Loucy (cell line): ENCODE results near the gene WASL.
A peak's percentile ranks its signal among the peaks of the same experiment; 100 is the strongest.

Source experiments
- H2AFZ ChIP-seq: fragments of 200-600 bp; sonication (generic); 2 replicates; pipeline ENCODE4 v1.6.0; 2016; ENCODE audit warnings: antibody characterized with exemption, mild to moderate bottlenecking, low read length, moderate library complexity
- H3F3A ChIP-seq: fragments of 200-600 bp; 2 replicates; pipeline ENCODE4 v1.6.0; 2016; ENCODE audit warnings: antibody characterized with exemption, low read depth, mild to moderate bottlenecking
- H3K27me3 ChIP-seq: fragments of 200-600 bp; sonication (generic); 2 replicates; pipeline ENCODE4 v1.6.1; 2014; ENCODE audit warnings: low read length, mild to moderate bottlenecking; ENCODE audit not compliant: insufficient read depth, poor library complexity, severe bottlenecking
- H3K36me3 ChIP-seq: fragments of 200-600 bp; sonication (generic); 2 replicates; pipeline ENCODE4 v1.6.1; 2016; ENCODE audit warnings: low read length; ENCODE audit not compliant: insufficient read depth
- H3K4me1 ChIP-seq: fragments of 200-600 bp; sonication (generic); 2 replicates; pipeline ENCODE4 v1.5.1; 2014; ENCODE audit warnings: low read length, mild to moderate bottlenecking; ENCODE audit not compliant: insufficient read depth, poor library complexity, severe bottlenecking
- H3K4me2 ChIP-seq: fragments of 200-600 bp; sonication (generic); 2 replicates; pipeline ENCODE4 v1.6.0; 2014; ENCODE audit warnings: antibody characterized with exemption, low read length, low read depth, mild to moderate bottlenecking; ENCODE audit not compliant: poor library complexity, severe bottlenecking
- H3K4me3 ChIP-seq: fragments of 200-600 bp; sonication (generic); 2 replicates; pipeline ENCODE4 v1.5.1; 2014; ENCODE audit warnings: low read length, mild to moderate bottlenecking, mixed read lengths; ENCODE audit not compliant: poor library complexity, severe bottlenecking
- H3K79me2 ChIP-seq: fragments of 200-600 bp; sonication (generic); 2 replicates; pipeline ENCODE4 v1.6.1; 2014; ENCODE audit warnings: low read length; ENCODE audit not compliant: insufficient read depth
- H3K9ac ChIP-seq: fragments of 200-600 bp; sonication (generic); 2 replicates; pipeline ENCODE4 v1.6.0; 2014; ENCODE audit warnings: mild to moderate bottlenecking, low read depth, low read length, moderate library complexity; ENCODE audit not compliant: poor library complexity, severe bottlenecking
- H3K9me2 ChIP-seq: fragments of 200-600 bp; sonication (generic); replicated peaks from 2 replicates; pipeline ENCODE4 v1.6.1; 2016; ENCODE audit warnings: low read depth, low read length, mixed read lengths
- H3K9me3 ChIP-seq: fragments of 200-600 bp; sonication (generic); 2 replicates; pipeline ENCODE4 v1.6.1; 2014; ENCODE audit warnings: mild to moderate bottlenecking, antibody characterized with exemption, low read length, low read depth; ENCODE audit not compliant: insufficient read depth
- H4K20me1 ChIP-seq: fragments of 200-600 bp; sonication (generic); 2 replicates; pipeline ENCODE4 v1.6.0; 2014; ENCODE audit warnings: antibody characterized with exemption, low read length, mild to moderate bottlenecking; ENCODE audit not compliant: insufficient read depth, poor library complexity, severe bottlenecking
- CTCF ChIP-seq: fragments of 200-600 bp; sonication (generic); conservative IDR thresholded peaks from 2 replicates; pipeline ENCODE4 v1.5.1; 2014; ENCODE audit warnings: mild to moderate bottlenecking, antibody characterized with exemption, low read length
- EZH2phosphoT487 ChIP-seq: fragments of 200-600 bp; IDR thresholded peaks from 2 replicates; pipeline ENCODE4 v1.6.1; 2018; ENCODE audit warnings: antibody characterized with exemption, mild to moderate bottlenecking, moderate library complexity, borderline replicate concordance

WASL gene

GRCh38 chr7:123746055-123746454 is 2.7 kb downstream of the WASL start:
- no peaks in the 10 kb centered on the region for H3K36me3 ChIP-seq
- H3K27me3 ChIP-seq: no peaks in the 10 kb centered on the region
- H3F3A ChIP-seq: no peaks in the 10 kb centered on the region
- no peaks in the 10 kb centered on the region for H3K9me3 ChIP-seq
- H3K79me2 ChIP-seq: peaks cover 74% of the 10 kb centered on the region
- peak overlapping the region; percentile 84 for H3K4me2 ChIP-seq
- H2AFZ ChIP-seq: no peak overlapping the region
- no peaks in the 10 kb centered on the region for H3K9me2 ChIP-seq
- peak overlapping the region; percentile 87 for H3K4me3 ChIP-seq
- peaks cover 66% of the 10 kb centered on the region for H4K20me1 ChIP-seq
- H3K9ac ChIP-seq: peak overlapping the region; percentile 88
- TF ChIP-seq EZH2phosphoT487 (no peak), CTCF (no peak)
- H3K4me1 ChIP-seq: peaks cover 40% of the 10 kb centered on the region

GRCh38 chr7:123745437-123745836 is 3.4 kb downstream of the WASL start:
- H3K9ac ChIP-seq: peak overlapping the region; percentile 88
- H3K9me3 ChIP-seq: no peaks in the 10 kb centered on the region
- peaks cover 80% of the 10 kb centered on the region for H3K79me2 ChIP-seq
- H3K4me2 ChIP-seq: peak overlapping the region; percentile 84
- H3K4me1 ChIP-seq: peaks cover 35% of the 10 kb centered on the region
- peaks cover 73% of the 10 kb centered on the region for H4K20me1 ChIP-seq
- no peak for TF ChIP-seq CTCF
- TF ChIP-seq EZH2phosphoT487: no peak
- no peak overlapping the region for H2AFZ ChIP-seq
- H3K27me3 ChIP-seq: no peaks in the 10 kb centered on the region
- H3K4me3 ChIP-seq: peak overlapping the region; percentile 87
- H3F3A ChIP-seq: no peaks in the 10 kb centered on the region
- H3K36me3 ChIP-seq: no peaks in the 10 kb centered on the region
- H3K9me2 ChIP-seq: no peaks in the 10 kb centered on the region

GRCh38 chr7:123744416-123744815 is 4.4 kb downstream of the WASL start:
- Histone ChIP-seq H3K4me3 (peak overlapping the region; percentile 87), H3K9me2 (no peaks in the 10 kb centered on the region), H3K79me2 (peaks cover 82% of the 10 kb centered on the region), H4K20me1 (peaks cover 82% of the 10 kb centered on the region), H3K9me3 (no peaks in the 10 kb centered on the region), H3K4me1 (peaks cover 31% of the 10 kb centered on the region), H3K27me3 (no peaks in the 10 kb centered on the region), H3K36me3 (no peaks in the 10 kb centered on the region), H3K9ac (peak overlapping the region; percentile 88), H3F3A (no peaks in the 10 kb centered on the region), H2AFZ (no peak overlapping the region), H3K4me2 (peak overlapping the region; percentile 84)
- TF ChIP-seq EZH2phosphoT487: no peak
- no peak for TF ChIP-seq CTCF
